Hematopoietic multipotent progenitor cell treated with erythropoietin and hydrocortisone succinate and interleukin-3 and kit ligand, for 17 days (in vitro differentiated cells): ENCODE data around the gene CHD9NB.
"Not testable (repeated sequence)": the region's sequence is repeated elsewhere in the genome, so short reads cannot be mapped to it uniquely, and the experiment has no call there.

Experiments
- DNase-seq: peaks from one replicate; pipeline ENCODE4 v3.0.0-alpha.2; 2015; ENCODE audit warnings: low spot score

Gene CHD9NB

DNA sequence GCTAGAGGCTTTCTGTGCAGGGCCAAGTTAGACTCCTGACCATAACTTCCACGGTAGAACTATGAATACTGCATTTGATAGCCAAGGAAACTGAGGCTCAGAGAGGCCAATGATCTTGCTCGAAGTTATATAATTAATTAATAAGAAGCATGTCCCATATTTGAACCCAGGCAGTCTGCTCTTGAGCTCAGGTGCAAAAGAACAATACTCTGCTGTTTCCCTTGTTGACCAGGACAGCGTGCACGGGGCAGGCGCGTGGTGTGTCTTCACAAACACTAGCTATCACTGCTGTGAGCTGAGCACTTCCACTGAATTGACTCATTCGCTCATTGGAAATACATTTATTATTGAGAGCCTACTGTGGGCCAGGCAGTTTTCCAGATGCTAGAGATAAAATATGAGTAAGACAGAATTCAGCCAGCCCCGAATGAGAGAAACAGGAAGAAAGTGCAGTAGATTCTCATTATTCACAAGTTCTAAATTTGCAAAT lies 3.7 kb upstream of the CHD9NB start:
- no peak for DNase-seq

DNA sequence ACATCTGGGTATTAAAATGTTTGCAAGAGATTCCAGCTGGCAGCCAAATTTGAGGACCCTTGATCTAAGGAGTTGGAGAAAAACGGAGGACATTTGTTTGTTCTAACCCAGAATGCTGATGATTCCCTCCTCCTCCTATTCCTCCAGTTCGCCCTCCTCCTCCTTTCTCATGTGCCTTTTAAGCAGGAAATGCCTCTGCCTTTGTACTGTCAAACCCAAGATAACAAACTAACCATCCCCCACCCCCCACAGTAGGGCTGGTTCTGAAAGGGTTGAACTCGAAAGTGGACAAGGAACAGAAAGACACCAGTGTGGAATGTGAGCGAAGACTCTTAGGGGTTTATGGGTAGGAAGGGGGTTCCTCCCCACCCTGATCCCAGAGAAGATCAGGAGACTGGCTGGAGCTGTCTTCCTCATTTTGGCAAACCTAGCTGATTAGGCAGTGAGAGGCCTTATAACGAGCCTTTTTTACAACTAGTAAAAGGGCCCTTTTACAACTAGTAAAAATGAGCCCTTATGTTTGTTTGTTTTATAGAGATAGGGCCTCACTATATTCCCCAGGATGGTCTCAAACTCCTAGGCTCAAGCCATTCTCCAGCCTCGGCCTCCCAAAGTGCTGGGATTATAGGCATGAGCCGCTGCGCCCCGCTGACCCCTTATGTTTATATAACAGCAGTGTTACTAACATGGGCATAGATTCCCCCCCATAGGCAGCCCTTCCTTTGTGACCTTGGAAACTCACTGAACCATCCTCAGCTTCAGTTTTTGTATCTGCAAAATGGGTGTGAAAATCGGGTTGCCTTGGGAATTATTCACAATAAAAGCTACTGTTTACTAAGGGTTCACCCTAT lies 3.1 kb upstream of the CHD9NB start:
- peak; percentile 18 for DNase-seq

DNA sequence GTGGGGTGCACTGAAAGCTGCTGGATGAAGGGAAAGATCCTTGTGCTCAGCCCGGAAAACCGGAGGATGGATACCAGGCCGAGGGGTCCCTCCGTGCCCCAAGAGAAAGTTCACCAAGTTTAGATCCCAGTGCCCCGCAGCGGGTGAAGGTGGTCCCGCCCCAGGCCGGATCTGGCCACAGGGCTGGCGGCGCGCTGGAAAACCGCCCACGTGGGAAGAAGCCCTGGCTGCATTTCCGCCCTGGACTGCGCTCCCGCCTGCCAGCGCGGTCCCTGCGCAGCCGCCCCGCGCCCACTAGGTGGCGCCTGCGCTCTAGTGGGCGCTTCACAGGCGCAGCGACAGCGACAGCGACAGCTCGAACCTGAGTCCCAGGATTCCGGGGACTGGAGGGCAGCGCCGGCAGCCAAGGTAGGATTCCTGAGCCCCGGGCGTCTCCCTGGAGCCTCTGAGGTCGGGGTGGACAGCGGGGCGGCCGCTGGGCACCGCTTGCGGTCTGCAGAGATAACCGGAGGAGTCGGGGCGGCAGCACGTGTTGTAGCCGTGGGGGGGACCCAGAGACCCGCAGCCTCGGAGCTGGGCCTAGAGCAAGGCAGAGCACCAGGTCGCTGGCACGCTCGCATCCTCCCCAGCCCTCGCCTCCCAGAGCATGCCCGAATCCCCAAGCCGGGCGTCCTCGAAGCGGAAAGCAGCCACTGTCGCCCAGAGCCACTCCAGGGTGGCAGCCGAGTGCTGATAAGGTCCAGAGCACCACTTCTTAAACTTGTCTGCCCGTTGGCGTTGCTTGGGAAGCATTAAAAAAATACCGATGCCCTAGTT lies 2.2 kb upstream of the CHD9NB start, which contains the start of gene CHD9:
Gene CHD9 (plus strand): TSS at position 322 of the 816 bp plus-strand sequence. CDS start 101,099 bp downstream, outside the sequence.
- DNase-seq: peak; percentile 87

DNA sequence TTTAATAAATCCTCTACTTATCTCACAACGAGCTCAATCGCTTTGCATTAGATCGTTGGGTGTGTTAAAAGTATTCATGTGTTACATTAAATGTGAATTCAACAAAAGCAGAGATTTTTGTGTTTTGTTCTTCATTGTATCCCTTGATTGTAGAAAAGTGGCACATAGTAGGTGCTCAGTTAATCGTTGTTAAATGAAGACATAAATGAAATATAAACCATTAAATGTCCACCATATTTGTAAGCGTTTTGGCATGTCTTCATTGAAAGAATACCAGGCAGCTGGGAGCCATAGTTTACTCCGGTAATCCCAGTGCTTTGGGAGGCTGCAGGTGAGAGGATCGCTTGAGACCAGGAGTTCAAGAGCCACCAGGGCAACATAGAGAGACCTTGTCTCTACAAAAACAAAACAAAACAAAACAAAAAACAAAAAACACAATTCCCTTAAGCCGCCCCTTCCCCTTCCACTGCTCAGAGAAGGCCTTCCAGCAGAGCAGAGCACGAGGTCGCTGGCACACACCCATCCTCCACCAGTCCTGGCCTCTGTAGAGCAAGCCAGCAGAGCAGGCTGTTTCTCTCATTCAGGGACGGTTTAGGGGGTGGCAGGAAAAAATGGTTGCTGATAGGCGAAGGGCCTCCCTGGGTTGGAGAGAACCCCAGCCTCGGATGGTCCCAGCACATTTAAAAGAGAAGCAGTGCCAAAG lies 1.4 kb upstream of the CHD9NB start:
- no peak for DNase-seq

DNA sequence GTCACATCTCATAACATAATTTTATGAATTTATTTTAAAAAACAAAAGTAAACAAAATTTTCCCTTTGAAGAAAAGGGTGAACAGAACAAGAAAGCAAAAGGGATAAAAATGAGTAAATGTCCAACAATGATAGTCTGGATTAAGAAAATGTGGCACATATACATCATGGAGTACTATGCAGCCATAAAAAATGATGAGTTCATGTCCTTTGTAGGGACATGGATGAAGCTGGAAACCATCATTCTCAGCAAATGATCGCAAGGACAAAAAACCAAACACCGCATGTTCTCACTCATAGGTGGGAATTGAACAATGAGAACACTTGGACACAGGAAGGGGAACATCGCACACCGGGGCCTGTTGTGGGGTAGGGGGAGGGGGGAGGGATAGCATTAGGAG lies 1.4 kb downstream of the CHD9NB start:
- not testable (repeated sequence) for DNase-seq

DNA sequence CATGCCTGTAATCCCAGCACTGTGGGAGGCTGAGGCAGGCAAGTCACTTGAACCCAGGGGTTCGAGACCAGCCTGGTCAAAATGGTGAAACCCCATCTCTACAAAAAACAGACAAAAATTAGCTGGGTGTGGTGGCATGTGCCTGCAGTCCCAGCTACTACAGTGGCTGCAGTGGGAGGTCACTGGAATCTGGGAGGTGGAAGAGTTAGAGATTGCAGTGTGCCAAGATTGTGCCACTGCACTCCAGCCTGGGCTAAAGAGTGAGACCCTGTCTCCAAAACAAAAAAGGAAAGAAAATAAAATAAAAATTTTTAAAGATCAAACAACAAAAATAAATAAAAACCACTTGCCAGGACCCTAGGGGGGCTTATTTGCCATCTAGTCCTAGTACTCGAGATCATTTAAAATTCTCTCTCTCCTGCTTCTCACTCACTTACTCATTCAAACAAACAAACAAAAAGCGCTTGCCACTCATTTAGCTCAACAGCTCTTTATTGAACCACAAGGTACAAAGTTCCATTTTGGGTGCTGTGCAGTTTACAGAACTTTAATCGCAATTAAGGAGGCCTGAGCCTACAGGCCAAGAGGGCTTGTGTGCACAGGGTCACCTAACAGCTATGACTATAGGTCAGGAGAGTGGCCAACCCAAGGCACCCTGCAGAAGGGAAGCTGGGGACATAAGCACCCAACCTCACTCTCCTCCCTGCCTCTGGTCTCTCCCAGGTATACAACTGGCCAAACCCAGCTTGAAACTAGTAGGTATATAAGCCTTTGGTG lies 4.4 kb downstream of the CHD9NB start:
- no peak for DNase-seq

DNA sequence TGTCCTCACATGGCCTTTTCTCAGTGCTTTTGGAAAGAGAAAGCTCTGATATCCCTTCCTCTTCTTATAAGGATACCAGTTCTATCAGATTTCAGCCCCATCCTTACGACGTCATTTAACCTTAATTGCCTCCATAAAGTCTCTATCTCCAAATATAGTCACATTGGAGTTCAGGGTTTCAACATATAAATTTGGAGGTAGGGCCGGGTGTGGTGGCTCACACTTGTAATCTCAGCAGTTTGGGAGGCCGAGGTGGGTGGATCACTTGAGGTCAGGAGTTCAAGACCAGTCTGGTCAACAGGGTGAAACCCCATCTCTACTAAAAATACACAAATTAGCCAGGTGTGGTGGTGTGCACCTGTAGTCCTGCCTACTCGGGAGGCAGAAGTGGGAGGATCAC lies 5.2 kb downstream of the CHD9NB start:
- not testable (repeated sequence) for DNase-seq

DNA sequence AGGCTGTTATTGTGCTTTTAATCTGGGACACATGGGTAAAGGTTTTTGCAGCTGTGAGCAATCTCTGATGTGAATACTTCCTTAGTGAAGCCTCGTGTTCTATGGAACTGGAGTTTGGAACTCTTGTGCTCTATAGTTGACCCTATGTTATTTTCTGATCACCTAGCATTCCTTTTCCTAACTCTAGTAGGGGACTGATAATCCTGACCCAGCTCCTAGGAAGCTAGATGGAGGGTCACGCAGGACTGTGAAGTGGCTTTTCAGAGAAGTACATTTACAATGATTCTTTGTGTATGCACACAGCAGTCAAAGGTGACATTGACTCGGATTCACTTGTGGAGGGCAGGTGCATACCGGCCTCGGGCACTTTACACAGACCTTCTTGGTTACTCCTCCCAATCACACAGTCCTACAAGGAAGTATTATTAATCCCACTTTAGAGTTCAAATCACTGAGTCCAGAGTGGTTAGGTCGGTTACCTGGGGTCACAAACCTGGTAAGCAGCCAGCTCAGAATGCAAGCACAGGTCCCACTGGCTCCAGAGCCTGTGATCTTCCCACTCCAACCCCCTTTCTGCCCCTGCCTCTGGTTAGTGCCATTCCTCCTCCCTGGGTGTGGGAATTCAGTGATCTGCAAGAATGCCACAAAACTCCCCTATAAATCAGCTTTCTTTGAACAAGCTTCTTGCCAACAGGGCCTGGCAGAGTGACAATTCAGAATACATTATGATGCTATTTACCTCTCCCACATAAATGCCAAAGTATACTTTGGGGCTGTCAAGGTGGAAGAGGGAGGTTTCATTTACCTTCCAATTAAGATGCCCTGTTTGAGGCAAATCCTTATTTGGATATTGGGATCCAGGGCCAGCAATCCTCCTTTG lies 7.1 kb downstream of the CHD9NB start:
- no peak for DNase-seq

DNA sequence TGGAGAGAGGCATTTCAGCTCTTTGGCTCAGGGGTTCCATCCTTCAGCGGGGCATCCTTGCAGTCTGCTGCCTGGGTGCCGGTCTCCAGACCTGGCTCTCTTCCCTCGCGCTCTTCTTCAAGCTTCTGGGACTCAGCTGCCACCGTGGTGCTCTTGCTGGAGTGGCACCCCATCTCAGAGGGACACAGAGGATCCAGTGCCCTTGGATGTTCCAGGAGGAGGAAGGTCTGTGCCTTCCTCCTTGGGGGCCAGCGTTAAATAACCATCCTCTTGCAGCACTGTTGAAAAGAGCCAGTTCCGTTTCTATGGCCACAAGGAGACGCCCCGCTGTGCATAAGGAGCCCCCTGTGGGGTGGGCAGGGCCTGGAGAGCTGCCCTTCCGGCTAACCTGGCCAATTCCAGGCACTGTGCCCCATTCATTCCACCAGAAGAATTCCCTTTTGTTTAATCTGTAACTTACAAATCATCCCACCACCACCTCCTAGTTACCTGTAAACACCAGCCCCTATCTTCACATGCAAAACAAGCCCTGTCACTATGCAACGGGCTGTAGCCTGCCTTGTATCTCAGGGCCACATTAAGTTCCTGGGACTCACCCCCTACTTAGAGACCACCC lies 8.6 kb downstream of the CHD9NB start:
- DNase-seq: no peak

DNA sequence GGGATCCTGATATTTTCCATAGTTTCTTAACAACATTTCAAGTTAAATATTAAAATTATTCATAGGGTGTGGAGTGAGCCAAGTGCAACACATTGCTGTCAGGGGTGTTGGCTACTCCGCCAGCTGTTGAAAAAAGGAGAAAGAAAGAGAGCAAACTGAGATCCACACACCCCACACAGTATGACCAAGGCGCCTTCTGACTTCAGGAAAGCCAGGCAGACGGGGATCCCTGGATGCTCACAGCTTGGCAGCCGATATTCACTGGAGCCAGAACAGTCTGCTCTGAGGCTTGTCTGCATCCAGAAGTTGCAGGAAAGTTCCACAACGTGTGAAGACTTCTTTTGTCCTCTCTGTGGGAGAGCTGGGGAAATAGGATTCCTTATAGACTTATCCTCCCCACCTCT lies 9.3 kb downstream of the CHD9NB start:
- DNase-seq: no peak

DNA sequence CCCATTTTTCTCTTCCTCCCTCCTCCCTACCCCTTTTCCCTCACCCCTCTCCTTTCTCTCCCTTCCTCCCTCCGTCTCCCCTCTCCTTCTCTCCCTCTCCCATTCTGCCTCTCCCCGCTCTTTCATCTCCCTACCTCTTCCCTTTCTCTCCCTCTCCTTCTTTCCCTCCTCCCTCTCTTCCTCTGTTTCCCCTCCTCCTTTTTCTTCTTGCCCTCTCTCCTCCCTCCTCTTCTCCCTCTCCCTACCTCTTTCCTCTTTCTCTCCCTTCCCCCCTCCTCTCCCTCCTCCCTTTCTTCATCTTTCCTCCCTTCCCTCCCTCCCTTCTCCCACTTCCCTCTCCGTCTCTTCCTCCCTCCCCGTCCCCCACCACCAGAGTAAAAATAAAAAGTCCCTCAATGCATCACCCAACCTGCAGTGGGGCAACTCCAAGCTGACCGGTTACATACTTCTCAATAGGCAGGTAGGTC lies 10.4 kb downstream of the CHD9NB start:
- DNase-seq: no peak

DNA sequence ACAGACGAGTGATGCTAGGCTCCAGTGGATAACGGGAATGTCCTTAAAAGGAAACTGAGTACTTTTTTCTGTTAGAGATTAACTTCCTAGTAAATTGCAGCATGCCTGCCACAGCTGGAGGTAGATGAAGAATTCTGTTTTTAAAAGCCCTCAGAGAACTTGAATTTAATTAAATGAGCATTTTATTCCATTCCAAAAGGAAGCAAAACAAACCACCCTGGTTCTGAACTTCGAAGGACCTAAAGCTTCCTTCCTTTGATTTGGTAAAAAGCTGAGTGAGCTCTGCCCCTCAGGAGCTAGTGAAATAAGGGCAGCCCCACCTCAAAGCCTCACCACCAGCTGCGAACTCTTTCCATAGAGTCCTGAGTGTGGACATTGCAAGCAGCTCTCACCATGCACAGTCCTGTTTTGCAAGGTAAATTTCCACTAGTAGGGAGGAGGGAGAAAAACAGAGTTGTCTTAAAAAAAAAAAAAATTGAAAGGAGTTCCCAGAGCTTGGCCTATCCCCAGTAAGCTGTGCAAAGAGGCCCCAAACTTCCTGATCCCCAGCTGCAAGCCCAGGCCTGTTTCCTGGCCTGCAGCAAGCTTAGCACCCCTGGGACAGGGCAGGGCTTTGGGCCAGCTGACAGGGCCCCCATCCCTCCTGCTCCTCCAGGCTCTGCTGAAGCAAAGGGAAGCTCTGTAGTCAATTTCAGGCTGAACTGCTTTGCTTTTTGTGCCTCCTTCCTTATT lies 11.2 kb downstream of the CHD9NB start:
- DNase-seq: no peak

DNA sequence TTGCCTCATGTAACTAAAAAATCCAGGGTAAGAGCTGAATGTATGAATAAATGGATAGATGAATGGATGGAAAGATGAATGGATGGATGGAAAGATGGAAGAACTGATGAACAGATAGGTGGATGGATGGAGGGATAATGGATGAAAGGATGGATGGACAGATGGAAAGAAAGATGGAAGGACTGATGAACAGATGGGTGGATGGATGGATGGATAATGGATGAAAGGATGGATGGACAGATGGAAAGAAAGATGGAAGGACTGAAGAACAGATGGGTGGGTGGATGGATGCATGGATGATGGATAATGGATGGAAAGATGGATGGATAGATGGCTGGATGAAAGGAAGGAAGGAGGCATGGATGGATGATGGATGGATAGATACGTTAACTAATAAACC lies 11.9 kb downstream of the CHD9NB start:
- DNase-seq: no peak

DNA sequence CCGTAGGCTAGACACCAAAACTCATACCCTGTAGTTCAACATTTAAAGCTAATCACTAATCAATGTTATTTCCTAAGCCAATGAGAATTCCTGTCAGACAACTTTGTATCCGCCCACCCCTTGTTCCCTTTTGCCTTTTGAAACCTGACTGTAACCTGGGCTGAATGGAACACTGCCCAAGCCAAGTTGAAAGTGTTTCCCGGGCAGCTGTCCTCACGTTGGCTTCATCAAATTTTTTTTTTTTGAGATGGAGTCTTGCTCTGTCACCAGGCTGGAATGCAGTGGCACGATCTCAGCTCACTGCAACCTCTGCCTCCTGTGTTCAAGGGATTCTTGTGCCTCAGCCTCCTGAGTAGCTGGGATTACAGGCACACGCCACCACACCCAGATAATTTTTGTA lies 16.0 kb downstream of the CHD9NB start:
- not testable (repeated sequence) for DNase-seq

DNA sequence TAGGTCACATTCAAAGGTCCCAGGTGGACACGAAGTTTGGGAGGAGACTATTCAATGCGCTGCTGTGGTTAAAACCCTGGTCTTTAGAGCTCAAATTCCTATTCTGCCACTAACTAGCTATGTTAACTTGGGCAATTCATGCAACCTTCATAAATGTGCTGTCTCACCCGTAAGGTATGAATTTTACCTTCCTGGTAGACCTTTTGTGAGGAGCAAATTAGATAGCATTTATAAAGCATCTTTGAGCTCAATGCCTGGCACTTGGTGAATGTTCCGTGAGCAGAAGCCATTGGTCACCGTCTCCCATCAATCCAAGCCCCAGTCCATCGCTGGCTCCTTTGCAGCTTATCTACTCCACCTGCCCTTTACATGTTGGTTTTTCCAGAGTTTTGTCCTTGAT lies 16.6 kb downstream of the CHD9NB start:
- no peak for DNase-seq

DNA sequence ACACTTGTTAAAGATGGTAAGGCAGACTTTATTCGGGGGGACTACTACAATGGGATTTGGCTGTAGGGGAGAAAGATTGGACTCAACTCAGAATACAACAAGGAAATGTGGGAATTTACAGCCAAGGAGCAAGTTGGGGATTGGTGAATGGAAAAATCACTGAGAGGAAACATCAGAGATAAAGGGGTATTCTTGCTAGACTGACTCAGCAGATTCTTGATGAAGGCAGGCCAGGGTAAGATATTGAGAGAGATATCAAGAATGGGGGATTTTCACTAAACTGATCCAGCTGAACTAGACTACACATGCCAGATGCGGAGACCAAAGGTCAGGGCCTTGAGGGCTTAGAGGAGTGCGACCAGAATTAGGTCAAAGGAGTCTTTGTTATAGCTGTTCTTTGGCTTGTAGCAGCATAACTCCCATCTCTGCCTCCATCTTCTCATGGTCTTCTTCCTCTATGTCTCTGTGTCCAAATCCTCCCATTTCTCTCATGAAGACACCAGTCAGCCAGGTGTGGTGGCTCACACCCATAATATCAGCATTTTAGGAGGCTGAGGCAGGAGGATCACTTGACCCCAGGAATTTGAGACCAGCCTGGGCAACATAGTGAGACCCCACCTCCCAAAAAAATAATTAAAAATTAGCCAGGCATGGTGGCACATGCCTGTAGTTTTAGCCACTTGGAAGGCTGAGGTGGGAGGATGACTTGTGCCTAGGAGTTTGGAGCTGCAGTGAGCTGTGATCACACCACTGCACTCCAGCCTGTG lies 17.3 kb downstream of the CHD9NB start:
- no peak for DNase-seq

DNA sequence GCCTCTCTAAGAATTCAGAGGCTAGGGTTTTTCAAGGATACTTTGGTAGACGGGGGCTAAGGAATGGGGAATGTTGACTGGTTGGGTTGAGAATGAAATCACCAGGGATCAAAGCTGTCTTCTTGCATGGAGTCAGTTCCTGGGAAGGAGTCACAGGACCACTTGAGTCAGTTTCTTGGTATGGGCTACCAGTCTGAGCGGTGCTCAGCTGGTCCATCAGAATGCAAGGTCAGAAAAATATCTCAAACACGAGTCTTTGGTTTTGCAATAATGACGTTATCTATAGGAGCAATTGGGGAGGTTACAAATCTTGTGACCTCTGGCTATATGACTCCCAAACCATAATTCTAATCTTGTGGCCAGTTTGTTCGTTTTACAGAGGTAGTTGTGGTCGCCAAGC lies 18.4 kb downstream of the CHD9NB start:
- no peak for DNase-seq

DNA sequence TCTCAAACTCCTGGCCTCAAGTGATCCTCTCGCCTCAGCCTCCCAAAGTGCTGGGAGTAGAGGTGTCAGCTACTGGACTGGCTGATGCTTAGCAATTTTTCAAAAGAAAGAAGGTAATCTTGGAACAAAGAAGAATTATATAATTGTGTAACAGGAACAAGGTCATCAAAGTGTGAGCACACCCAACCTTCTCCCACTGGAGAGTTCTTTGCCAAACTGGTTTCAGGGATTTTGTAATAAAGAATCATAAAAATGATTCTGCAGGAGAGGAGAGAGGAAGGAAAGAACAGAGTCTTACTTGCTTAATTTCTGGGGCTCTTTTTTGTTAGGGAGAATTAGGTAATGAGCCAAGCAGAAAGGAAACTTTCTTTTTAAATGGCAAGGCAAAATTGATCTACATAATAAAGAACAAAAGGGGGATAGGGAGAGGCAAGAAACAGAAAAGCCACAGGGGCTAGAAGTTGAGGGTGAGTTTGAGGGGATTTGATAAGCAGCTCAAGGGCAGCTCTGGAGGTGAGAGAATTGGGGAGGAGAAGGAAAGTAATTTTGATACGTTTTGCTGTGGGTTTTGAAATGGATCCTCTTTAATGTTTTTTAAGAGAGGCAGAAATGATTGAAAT lies 21.3 kb downstream of the CHD9NB start:
- no peak for DNase-seq
